Stimulated activated CD8-positive, alpha-beta memory T cell treated with anti-CD3 and anti-CD28 coated beads, Interleukin-7, amount 100 ng/mL, for 1 hour (primary cell): ENCODE measurements around the gene PLEKHG4B.

Experiments used
- DNase-seq, 2 donors: peaks; one replicate each; pipeline ENCODE4 v3.0.0-alpha.2; 2020; ENCODE audit warnings: low read depth in 2 of 2

Gene PLEKHG4B

DNA sequence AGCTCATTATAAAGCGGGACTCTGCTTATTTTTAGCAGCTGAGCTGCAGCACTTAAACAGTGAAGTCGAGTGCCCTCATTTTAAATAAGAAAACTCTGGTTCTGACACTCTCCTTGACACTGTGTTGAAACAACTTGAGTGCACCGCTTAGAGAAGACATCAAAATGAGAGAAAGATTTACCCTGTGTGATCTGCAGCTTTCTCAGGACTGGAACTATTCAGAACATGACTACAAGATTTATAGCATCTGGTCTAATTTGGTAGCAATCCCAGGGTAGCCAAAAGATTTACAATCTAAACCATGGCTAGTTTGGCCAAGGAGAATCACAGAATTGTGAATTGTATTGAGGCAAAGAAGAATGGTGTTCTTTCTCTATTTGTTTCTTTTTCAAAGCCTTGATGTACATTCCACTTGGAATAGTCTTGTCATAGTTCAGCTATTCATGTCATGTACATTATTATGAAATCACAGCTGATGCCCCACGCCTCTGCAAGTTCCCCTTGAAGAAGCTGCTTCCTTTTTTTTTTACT lies 38.7 kb downstream of the PLEKHG4B start:
- no peak for DNase-seq

DNA sequence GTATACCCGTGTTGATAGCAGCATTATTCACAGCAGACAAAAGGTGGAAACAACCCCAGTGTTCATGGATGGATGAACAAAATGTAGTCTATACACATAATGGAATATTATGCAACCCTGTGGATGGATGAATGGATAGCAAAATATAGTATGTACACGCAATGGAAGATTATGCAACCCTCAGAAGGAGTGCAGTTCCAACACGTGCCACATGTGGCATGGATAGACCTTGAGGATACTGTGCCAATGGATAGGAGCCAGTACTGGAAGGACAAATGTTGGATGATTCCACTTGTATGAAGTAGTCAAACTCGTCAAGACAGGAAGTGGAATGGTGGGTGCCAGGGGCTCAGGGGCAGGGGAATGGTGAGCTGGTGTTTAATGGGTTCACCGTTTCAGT lies 44.9 kb downstream of the PLEKHG4B start:
- DNase-seq = no peak

DNA sequence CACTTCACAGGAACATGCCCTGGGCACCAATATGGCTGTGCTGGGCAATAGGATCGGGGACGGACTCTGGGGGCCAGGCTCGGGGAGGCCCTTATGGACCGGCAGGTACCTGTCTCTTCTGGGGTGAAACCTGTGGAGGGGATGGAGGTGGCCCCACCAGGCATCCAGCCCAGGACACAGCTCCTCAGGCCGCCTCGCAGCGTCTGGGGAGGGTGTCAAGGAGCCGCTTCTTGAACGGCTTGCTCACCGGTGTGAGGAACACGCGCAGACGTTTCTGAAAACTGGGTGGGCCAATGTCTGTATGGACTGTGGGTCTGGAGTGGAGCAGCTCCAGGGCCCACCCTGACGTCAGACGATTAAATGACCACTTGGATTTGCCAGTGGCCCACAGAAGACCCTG lies 45.8 kb downstream of the PLEKHG4B start:
- no peak for DNase-seq

DNA sequence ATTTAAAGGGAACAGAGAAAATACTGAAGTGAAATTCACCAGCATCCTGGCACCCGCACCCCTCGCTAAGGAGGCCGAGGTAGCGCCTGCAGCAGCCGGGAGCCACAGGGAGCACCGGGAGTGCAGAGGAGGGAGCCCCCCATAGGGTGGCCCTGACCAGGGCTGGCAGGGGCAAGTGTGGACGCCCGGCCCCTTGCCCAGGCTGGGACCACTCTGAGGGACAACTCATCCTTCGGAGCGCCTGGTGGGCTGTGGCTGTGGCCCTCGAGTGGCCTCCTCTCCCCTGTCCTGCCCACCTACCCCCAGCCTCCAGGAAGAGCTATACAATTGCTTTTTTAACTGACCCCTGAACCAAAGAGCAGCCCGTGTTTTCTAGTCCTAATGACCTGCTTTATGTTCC lies 47.0 kb downstream of the PLEKHG4B start:
- DNase-seq = no peak

DNA sequence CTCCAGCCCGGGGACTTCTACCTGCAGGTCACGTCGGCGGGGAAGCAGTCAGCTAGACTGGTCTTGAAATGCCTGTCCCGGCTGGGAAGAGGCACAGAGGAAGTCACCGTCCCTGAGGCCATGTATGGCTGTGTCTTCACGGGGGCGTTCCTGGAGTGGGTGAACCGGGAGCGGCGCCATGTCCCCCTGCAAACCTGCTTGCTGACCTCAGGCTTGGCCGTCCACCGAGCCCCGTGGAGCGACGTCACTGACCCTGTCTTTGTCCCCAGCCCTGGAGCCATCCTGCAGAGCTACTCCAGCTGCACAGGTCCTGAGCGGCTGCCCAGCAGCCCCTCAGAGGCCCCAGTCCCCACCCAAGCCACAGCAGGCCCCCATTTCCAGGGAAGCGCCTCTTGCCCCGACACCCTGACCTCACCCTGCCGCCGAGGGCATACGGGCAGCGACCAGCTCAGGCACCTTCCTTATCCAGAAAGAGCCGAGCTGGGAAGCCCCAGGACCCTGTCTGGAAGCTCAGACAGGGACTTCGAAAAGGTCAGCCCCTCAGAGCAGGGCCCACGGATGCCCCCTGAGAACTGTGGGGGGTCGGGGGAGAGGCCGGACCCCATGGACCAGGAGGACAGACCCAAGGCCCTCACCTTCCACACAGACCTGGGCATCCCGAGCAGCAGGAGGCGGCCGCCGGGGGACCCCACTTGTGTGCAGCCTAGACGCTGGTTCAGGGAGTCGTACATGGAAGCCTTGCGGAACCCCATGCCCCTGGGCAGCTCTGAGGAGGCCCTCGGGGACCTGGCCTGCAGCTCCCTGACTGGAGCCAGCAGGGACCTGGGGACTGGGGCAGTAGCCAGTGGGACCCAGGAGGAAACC lies 47.8 kb downstream of the PLEKHG4B start:
- no peak for DNase-seq

DNA sequence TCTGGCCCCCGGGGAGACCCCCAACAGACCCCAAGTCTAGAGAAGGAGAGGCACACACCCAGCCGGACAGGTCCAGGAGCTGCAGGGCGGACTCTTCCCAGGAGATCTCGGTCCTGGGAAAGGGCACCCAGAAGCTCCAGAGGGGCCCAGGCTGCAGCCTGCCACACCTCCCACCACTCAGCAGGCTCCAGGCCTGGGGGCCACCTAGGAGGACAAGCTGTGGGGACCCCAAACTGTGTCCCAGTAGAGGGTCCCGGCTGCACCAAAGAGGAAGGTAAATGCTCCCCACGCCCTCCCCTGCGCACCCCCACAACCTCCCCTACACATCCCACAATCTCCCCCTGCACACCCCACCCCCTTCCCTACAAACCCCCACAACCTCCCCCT lies 48.5 kb downstream of the PLEKHG4B start:
- no peak for DNase-seq

DNA sequence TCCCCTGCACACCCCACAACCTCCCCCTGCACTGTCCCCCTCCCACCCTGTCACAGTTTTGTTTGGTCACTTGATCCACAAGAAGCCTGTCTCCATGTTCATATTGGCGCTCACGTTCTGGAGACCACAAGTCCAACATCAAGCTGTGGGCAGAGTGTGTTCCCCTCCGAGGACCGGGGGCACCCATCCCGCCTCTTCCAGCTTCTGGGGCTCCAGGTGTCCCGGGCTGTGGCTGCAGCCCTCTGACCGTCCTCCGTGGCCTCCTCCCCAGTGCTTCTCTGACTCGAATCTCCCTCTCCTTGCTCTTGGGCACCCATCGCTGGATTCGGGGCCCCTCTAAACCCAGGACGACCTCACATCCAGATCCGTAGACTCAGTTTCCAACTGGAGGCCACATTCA lies 49.2 kb downstream of the PLEKHG4B start:
- DNase-seq = no peak

DNA sequence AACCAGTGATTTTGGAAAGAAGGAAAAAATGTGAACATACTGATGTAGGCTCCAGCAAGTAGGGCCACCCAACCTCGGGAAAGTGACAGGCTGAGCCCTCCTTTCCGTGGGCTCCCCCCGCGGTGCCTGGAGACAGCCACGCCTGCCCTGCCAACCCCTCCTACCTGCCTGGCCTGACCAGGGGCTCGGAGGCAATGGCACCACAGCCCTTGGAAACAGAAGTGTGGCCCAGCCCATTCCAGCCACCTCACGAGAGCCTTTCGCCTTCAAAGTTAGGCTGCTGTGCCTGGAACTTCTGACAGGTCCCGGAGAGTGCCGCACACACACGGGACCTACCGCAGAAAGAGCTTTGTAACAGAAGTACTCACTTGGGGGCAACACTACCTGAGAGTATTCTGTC lies 49.8 kb downstream of the PLEKHG4B start:
- DNase-seq = no peak

DNA sequence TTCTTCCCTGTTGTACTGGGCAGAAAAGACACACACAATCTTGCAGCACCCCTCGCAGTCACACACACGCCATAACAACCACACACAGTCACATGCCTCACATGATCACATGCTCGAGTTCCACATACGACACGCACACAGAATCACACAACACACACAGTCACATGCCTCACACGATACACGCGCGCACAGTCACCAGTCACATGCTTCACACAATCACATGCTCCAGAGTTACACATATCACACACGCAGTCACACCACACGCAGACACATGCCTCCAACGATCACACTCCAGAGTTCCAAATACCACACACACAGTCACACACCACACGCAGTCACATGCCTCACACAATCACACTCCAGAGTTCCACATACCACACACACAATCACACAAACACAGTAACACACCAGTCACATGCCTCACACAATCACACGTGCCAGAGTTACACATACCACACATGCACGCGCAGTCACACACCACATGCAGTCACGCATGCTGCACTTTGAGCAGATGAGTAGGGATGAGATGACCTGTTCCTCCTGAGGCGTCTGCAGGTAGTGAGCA lies 50.4 kb downstream of the PLEKHG4B start:
- DNase-seq = no peak

DNA sequence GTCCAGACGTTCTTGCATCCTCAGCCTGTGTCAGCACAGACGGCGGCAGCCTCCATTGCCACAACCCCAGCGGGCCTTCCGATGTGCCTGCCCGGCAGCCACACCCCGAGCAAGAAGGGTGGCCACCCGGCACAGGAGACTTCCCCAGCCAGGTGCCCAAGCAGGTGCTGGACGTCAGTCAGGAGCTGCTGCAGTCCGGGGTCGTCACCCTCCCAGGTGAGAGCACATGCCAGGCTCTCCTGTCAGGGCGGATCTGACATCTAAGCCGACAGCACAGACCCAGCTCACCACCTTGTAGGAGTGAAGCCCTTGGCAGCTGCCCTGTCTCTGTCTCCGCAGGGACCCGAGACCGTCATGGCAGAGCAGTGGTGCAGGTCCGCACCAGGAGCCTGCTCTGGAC lies 51.1 kb downstream of the PLEKHG4B start:
- DNase-seq = no peak

DNA sequence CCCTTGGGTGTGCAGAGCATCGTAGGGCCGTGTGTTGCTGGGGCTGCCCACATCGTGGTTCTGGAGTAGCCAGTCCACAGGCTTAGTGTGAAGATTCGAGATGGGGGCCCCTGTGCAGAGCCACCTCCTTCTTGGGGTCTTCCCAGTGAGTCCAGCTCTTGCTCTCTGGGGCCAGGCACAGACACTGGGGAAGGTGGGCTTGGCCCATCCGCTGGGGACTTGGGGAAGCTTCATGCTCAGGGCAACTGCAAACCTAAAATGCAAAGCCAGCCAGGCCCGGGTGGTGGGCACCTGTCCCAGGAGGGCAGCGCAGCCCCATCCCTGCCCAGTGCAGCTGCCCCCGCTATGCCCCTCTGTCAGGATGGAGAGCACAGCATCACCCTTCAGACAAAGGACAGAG lies 53.0 kb downstream of the PLEKHG4B start:
- DNase-seq = no peak

DNA sequence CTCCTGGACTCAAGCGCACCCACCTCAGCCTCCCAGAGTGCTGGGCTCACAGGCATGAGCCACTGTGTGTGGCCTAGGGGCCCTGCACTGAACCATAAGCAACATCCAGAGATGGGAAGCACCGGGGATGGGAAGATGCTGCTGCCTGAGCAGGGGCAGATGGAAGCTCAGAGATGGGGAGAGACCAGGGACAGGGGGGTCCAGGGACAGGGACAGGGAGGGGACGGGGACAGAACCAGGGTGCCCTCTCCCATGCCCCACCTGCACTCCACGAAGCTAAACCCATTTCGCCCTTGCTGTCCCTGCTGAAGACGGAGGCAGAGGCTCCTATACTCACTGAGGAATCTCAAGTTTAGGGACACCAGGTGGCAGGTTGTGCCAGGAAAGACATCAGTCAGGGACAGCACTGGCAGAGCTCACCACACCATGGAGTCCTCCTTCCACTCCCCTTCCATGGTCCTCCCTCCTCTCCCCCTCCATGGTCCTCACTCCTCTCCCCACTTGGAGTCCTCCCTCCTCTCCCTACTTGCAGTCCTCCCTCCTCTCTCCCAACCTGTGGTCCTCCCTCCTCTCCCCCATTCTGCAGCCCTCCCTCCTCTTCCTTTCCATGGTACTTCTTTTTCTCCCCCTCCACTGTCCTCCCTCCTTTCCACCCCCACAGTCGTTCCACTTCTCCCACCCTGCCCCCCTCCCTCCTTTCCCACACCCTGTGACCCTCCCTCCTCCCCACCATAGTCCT lies 53.8 kb downstream of the PLEKHG4B start:
- no peak for DNase-seq

DNA sequence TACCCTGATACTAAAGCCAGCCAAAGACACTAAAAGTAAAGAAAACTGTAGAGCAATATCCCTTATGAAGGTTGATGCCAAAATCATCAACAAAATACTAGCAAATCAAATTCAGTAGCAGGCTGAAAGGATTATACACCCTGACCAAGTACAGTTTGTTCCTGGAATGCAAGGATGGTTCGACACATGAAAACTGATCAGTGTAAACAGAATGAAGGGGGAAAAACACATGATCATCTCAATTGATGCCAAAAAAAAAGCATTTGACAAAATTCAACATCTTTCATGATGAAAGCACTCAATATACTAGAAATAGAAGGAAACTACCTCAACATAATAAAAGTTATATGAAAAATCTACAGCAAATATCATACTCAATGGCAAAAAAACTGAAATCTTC lies 55.8 kb downstream of the PLEKHG4B start:
- no peak for DNase-seq

DNA sequence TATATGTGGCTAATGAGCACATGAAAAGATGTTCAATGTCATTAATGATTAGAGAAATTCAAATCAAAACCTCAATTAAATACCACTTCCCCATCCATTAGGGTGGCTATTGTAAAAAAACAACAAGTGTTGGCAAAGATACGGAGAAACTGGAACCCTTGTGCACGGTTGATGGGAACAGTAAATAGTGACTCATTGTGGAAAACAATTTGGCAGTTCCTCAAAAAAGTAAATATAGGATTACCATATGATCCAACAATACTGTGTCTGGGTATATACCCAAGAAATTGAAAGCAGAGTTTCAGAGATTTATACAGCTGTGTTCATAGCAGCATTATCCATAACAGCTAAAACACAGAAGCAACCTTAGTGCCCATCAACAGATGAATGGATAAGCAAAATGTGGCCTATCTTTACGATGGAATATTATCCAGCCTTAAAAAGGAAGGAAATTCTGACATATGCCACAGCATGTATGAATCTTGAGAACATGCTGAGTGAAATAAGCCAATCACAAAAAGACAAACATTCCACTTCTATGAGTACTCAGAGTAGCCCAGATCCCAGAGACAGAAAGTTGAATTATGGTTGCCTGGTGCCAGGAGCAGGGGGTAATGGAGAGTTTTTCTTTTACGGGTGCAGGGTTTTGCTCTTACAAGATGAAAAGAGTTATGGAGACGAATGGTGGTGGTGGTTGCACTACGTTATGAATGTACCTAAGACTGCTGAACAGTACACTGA lies 57.9 kb downstream of the PLEKHG4B start:
- DNase-seq = no peak

DNA sequence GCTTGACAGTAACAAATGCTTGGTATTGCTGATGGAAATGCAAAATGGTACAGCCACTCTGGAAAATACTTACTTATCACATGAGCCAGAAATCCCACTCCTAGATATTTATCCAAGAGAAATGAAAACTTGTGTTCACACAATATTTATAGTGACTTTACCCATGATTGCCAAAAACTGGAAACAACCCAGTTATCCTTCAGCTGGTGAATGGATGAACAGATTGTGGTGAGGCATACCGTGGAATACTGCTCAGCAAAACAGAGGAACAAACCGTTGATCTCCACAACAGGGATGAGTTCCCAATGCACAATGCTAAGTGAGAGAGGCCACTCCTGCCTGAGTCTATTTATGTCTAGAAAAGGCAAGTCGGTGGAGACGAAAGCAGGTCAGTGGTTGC lies 58.8 kb downstream of the PLEKHG4B start:
- no peak for DNase-seq

DNA sequence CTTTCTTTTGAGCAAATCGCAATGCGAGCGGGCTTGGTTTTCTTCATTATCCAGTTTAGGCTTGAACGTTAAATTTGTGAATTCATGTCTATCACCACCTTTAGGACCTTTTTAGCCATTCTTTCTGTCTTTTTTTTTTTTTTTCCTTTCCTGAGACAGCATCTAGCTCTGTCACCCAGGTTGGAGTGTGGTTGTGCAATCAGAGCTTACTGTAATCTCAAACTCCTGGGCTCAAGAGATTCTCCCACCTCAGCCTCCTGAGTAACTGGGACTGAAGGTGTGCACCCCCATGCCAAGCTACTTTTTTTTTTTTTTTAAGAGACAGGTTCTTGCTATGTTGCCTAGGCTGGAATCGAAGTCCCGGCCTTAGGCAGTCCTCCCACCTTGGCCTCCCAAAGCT lies 60.1 kb downstream of the PLEKHG4B start:
- no peak for DNase-seq

DNA sequence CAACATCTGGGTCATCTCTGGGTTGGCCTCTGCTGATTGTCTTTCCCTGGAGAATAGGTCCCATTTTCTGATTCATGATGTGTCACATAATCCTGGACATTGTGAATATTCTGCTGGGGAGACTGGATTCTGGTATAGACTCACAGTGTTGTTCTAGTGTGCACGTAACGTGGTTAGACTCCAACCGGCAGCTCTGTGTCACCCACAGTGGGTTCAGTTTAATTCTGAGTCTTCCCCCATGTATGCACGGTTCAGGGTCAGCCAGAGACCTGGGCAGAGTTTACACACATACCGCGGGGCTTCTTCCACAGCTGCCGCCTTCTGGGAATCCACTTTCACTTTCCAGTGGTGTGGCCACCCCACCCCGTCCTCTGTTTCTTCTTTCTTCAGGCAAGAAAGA lies 61.3 kb downstream of the PLEKHG4B start:
- DNase-seq = no peak

DNA sequence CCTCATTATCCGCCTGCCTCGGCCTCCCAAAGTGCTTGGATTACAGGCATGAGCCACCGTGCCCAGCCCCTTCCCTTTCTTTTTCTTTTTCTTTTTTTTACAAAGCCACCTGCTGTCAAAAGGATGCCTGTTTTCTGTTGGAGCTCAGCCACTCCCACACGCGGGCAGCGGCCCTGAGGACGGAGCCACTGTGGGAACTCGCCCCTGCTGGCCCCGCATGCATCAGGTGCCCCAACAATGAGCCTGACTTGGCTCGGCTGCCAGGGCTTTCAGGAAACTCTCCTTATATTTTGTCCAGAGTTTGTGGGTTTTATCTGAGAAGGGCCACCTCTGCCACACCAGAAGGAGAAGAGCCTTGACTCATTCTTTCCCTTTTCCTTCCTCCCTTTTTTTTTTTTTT lies 62.3 kb downstream of the PLEKHG4B start:
- DNase-seq = no peak

DNA sequence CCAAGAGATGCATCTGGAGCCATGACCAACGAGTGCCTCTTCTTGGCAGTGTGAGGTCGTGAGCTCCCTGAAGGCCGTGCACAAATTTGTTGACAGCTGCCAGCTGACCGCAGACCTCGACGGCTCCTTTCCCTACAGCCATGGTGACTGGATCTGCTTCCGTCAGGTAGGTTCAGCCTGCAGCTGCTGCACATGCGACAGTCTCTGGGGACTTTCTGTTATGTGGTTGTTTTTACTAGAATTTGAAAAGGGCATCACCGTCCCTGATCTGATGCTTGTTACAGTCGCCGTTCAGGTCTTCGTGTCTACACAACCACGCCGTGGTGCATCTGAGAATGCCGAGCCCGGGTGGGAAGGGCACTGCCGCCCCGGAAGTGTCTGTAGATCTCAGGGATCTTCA lies 62.9 kb downstream of the PLEKHG4B start:
- no peak for DNase-seq

DNA sequence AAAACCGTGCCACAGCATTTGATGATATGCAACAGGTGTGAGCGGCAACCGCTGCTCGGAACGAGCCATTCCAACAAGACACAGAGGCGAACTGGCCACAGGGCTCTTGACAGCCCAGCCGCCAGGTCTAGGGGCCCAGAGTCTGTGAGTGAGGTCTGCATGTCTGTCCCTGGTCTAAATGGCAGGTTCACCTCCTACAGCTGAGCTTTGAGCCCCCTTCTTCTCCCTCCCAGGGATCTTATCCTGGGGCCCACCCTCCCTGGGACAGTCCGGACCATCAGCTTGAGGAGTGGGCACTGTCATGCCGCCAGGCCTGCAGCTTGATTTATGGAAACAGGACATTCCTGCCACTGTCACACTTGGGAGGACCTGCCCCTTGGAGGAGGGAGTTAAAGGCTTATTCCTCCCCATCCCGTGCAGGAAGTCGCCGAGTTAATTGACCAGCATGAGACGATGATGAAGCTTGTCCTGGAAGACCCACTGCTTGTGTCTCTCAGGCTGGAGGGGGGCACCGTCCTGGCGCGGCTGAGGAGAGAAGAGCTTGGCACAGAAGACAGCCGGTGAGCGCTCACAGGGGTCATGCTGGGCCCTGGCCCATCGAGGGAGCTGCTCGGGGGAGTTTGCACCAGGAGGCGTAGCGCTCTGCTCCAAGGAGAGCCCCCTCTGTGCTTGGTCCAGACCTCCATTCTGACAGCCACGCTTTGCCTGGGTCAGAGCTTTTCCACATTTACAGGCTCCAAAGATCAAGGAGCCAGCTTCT lies 63.9 kb downstream of the PLEKHG4B start:
- no peak for DNase-seq

DNA sequence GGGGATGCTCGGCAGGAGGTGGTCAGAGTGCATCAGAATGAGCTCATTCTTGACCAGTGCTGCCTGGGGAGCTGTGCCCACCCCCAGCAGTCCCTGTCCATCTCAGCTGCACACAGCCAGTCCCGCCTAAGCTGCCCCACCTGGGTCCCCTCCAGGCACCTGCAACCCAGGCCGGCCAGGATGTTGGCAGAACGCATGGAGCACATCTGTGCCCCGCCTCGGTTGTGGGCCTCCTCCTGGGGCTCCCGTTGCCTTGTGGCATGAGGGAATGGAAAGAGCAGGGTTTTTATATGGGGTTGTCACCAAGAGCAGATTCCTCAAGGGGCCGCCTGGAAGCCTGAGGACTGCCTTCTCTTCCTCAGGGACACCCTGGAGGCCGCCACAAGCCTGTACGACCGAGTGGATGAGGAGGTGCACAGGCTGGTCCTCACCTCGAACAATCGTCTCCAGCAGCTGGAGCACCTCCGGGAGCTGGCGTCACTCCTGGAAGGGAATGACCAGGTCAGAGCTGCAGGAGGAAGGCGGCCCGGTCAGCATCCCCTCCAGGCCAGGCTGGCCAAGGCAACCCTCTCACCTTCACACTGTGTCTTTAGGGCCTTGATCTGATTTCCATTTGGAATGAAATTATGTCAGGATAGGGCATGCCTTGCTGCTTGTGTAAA lies 64.6 kb downstream of the PLEKHG4B start:
- DNase-seq = no peak
